ENCODE results near the gene TM9SF3.

GRCh38 chr10:96536129-96536528, 50.7 kb downstream of the TM9SF3 start:
- TF ChIP-seq POLR2AphosphoS5 (IDR thresholded peaks at IDR 0.05): no peak
- no peak for TF ChIP-seq CTCF (IDR thresholded peaks at IDR 0.05)
